Measurements from ENCODE around the gene SENP1. TPM values are rescaled to one million over a fixed set of nuclear protein-coding genes. Genes with fewer than 3 reads are reported as not detected.
A peak's percentile ranks its signal among the peaks of the same experiment; 100 is the strongest.
"Not testable (repeated sequence)": the region's sequence is repeated elsewhere in the genome, so short reads cannot be mapped to it uniquely, and the experiment has no call there.

SENP1 gene
- total RNA-seq, 1 donor, result 23.9 TPM

- Histone ChIP-seq H3K36me3 (ENCODE audit: insufficient read depth, low read length) (peaks cover 14% of the 10 kb centered on the region), H3K4me3 (ENCODE audit: insufficient read depth, low read length) (peak within 1 kb of the TSS; percentile 88), H3K4me1 (ENCODE audit: insufficient read depth, low read length) (peaks cover 14% of the 10 kb centered on the region), H3K27me3 (ENCODE audit: insufficient read depth, low read length) (peaks cover 5% of the 10 kb centered on the region), H2AFZ (ENCODE audit: low read length) (peak within 1 kb of the TSS; percentile 93), H4K20me1 (ENCODE audit: insufficient read depth, low read length) (peaks cover 4% of the 10 kb centered on the region), H3K9me3 (ENCODE audit: low read depth, low read length) (no peaks in the 10 kb centered on the region), H3K27ac (ENCODE audit: low read depth, low read length) (peak within 1 kb of the TSS; percentile 63), H3K79me2 (ENCODE audit: insufficient read depth, low read length) (peaks cover 32% of the 10 kb centered on the region), H3K4me2 (ENCODE audit: insufficient read depth, low read length) (peak within 1 kb of the TSS; percentile 91)
- peak; percentile 85 for DNase-seq (ENCODE audit: insufficient read length, low spot score, missing footprints)
- TF ChIP-seq CTCF (IDR thresholded peaks at IDR 0.05; ENCODE audit: extremely low read depth, low read depth, low read length), result no peak
Measured at GRCh38 chr12:48119078-48119833, 13.4 kb upstream of the SENP1 start, which contains the start of gene PFKM. Gene PFKM, plus strand, starts transcription at chr12:48119364. Its CDS starts 3,411 bp downstream, at chr12:48122775.

DNA sequence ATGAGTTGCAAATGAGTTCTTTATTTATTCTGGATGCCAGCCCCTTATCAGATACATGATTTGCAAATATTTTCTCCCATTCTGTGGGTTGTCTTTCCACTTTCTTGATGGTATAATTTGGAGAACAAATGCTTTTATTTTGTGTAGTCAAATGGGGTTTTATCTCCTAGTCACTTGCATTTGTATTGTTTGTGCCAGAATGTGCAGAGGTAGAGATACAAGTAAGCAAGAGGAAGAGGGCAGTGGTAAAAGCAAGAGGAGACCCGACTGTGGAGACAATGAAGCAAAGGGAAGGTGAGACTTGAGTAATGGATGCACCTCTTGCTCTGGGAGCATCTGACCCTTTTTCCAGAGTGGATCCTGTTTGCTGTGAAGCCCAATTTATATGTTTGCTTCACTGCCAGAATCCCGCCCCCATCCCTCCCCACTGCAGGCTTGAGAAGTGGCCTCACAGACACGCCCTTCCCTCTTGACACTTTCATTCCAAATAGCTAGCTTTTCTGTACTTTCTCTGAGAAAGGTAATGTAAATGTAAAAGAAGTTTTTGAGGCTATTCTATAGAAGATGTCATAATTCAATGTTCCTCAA, 12.5 kb upstream of the SENP1 start:
- peaks cover 5% of the 10 kb centered on the region for H3K27me3 ChIP-seq (ENCODE audit: insufficient read depth, low read length)
- no peaks in the 10 kb centered on the region for H3K9me3 ChIP-seq (ENCODE audit: low read depth, low read length)
- H3K79me2 ChIP-seq (ENCODE audit: insufficient read depth, low read length), result peaks cover 32% of the 10 kb centered on the region
- H3K4me2 ChIP-seq (ENCODE audit: insufficient read depth, low read length), result peak overlapping the region; percentile 91
- peak overlapping the region; percentile 88 for H3K4me3 ChIP-seq (ENCODE audit: insufficient read depth, low read length)
- peaks cover 5% of the 10 kb centered on the region for H3K36me3 ChIP-seq (ENCODE audit: insufficient read depth, low read length)
- no peak overlapping the region for H3K27ac ChIP-seq (ENCODE audit: low read depth, low read length)
- no peak for DNase-seq (ENCODE audit: insufficient read length, low spot score, missing footprints)
- TF ChIP-seq CTCF (IDR thresholded peaks at IDR 0.05; ENCODE audit: extremely low read depth, low read depth, low read length), result no peak
- H2AFZ ChIP-seq (ENCODE audit: low read length), result peak overlapping the region; percentile 79
- H4K20me1 ChIP-seq (ENCODE audit: insufficient read depth, low read length), result peaks cover 4% of the 10 kb centered on the region
- peaks cover 14% of the 10 kb centered on the region for H3K4me1 ChIP-seq (ENCODE audit: insufficient read depth, low read length)

- no peak for DNase-seq (ENCODE audit: insufficient read length, low spot score, missing footprints)
- H3K36me3 ChIP-seq (ENCODE audit: insufficient read depth, low read length), result no peaks in the 10 kb centered on the region
- no peak overlapping the region for H2AFZ ChIP-seq (ENCODE audit: low read length)
- no peak overlapping the region for H3K4me3 ChIP-seq (ENCODE audit: insufficient read depth, low read length)
- H3K79me2 ChIP-seq (ENCODE audit: insufficient read depth, low read length), result peaks cover 16% of the 10 kb centered on the region
- no peak overlapping the region for H3K4me2 ChIP-seq (ENCODE audit: insufficient read depth, low read length)
- no peak for TF ChIP-seq CTCF (IDR thresholded peaks at IDR 0.05; ENCODE audit: extremely low read depth, low read depth, low read length)
- H3K27me3 ChIP-seq (ENCODE audit: insufficient read depth, low read length), result peaks cover 8% of the 10 kb centered on the region
- peaks cover under 1% of the 10 kb centered on the region for H4K20me1 ChIP-seq (ENCODE audit: insufficient read depth, low read length)
- peaks cover 14% of the 10 kb centered on the region for H3K4me1 ChIP-seq (ENCODE audit: insufficient read depth, low read length)
- no peak overlapping the region for H3K27ac ChIP-seq (ENCODE audit: low read depth, low read length)
- H3K9me3 ChIP-seq (ENCODE audit: low read depth, low read length), result no peaks in the 10 kb centered on the region
Measured at GRCh38 chr12:48115957-48116356, 10.1 kb upstream of the SENP1 start.

DNA sequence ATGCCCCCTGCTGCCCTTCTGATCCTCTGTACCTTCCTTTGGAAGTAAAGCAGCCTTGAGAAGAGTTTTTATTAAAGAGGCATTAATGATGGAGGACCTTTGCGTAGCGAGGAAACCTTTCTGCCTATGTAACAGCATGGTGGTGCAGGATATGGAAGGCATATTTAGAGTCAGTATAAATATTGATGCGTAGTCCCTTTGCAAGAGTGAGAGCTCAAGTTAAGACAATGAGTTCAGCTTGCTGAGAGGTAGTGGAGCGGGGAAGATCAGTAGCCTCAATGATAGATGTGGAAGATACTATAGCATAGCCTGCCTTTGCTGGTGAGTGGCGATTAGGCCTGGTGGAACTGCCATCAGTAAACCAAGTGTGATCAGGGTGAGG, 5.4 kb upstream of the SENP1 start:
- not testable (repeated sequence) for H3K4me1 ChIP-seq (ENCODE audit: insufficient read depth, low read length); H3K4me3 ChIP-seq (ENCODE audit: insufficient read depth, low read length); H3K27me3 ChIP-seq (ENCODE audit: insufficient read depth, low read length); DNase-seq (ENCODE audit: insufficient read length, low spot score, missing footprints); H4K20me1 ChIP-seq (ENCODE audit: insufficient read depth, low read length); H2AFZ ChIP-seq (ENCODE audit: low read length); H3K79me2 ChIP-seq (ENCODE audit: insufficient read depth, low read length); H3K27ac ChIP-seq (ENCODE audit: low read depth, low read length); H3K4me2 ChIP-seq (ENCODE audit: insufficient read depth, low read length); H3K36me3 ChIP-seq (ENCODE audit: insufficient read depth, low read length); H3K9me3 ChIP-seq (ENCODE audit: low read depth, low read length)

Measured in osteoblast (primary cell).